ENCODE results near the gene EMC7. TPM values are rescaled to one million over a fixed set of nuclear protein-coding genes. Genes with fewer than 3 reads are reported as not detected.

Gene EMC7
- total and polyA plus RNA-seq, 2 experiments from 2014 or later = 18.3 to 55.1 TPM

DNA sequence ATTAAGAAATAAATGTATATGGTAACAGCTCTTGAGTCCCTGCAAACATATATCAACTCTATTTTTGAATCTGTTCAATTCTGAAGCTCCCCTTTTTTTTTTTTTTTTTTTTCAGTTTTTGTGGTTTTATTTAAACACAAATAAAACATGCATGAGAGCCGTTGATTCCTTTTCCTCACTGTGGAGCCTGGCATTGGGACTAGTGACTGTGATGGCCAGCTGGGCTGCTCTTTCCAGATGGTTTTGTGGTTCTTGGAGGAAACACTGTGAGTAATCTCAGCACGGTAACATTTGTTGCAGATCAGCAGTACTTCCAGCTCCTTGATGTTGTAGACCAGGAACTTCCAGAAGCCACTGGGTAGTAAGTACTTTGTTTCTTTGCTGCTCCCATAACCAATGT is 15.9 kb downstream of the EMC7 start (continued):
- TF ChIP-seq REST (IDR thresholded peaks at IDR 0.05; ENCODE audit: unreplicated experiment) = no peak
- TF ChIP-seq, protein P1, sequence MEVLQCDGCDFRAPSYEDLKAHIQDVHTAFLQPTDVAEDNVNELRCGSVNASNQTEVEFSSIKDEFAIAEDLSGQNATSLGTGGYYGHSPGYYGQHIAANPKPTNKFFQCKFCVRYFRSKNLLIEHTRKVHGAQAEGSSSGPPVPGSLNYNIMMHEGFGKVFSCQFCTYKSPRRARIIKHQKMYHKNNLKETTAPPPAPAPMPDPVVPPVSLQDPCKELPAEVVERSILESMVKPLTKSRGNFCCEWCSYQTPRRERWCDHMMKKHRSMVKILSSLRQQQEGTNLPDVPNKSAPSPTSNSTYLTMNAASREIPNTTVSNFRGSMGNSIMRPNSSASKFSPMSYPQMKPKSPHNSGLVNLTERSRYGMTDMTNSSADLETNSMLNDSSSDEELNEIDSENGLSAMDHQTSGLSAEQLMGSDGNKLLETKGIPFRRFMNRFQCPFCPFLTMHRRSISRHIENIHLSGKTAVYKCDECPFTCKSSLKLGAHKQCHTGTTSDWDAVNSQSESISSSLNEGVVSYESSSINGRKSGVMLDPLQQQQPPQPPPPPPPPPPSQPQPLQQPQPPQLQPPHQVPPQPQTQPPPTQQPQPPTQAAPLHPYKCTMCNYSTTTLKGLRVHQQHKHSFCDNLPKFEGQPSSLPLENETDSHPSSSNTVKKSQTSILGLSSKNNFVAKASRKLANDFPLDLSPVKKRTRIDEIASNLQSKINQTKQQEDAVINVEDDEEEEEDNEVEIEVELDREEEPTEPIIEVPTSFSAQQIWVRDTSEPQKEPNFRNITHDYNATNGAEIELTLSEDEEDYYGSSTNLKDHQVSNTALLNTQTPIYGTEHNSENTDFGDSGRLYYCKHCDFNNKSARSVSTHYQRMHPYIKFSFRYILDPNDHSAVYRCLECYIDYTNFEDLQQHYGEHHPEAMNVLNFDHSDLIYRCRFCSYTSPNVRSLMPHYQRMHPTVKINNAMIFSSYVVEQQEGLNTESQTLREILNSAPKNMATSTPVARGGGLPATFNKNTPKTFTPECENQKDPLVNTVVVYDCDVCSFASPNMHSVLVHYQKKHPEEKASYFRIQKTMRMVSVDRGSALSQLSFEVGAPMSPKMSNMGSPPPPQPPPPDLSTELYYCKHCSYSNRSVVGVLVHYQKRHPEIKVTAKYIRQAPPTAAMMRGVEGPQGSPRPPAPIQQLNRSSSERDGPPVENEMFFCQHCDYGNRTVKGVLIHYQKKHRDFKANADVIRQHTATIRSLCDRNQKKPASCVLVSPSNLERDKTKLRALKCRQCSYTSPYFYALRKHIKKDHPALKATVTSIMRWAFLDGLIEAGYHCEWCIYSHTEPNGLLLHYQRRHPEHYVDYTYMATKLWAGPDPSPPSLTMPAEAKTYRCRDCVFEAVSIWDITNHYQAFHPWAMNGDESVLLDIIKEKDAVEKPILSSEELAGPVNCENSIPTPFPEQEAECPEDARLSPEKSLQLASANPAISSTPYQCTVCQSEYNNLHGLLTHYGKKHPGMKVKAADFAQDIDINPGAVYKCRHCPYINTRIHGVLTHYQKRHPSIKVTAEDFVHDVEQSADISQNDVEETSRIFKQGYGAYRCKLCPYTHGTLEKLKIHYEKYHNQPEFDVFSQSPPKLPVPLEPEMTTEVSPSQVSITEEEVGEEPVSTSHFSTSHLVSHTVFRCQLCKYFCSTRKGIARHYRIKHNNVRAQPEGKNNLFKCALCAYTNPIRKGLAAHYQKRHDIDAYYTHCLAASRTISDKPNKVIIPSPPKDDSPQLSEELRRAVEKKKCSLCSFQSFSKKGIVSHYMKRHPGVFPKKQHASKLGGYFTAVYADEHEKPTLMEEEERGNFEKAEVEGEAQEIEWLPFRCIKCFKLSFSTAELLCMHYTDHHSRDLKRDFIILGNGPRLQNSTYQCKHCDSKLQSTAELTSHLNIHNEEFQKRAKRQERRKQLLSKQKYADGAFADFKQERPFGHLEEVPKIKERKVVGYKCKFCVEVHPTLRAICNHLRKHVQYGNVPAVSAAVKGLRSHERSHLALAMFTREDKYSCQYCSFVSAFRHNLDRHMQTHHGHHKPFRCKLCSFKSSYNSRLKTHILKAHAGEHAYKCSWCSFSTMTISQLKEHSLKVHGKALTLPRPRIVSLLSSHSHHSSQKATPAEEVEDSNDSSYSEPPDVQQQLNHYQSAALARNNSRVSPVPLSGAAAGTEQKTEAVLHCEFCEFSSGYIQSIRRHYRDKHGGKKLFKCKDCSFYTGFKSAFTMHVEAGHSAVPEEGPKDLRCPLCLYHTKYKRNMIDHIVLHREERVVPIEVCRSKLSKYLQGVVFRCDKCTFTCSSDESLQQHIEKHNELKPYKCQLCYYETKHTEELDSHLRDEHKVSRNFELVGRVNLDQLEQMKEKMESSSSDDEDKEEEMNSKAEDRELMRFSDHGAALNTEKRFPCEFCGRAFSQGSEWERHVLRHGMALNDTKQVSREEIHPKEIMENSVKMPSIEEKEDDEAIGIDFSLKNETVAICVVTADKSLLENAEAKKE (CRISPR knock-in tag; IDR thresholded peaks at IDR 0.05) = no peak
- TF ChIP-seq, protein P2, sequence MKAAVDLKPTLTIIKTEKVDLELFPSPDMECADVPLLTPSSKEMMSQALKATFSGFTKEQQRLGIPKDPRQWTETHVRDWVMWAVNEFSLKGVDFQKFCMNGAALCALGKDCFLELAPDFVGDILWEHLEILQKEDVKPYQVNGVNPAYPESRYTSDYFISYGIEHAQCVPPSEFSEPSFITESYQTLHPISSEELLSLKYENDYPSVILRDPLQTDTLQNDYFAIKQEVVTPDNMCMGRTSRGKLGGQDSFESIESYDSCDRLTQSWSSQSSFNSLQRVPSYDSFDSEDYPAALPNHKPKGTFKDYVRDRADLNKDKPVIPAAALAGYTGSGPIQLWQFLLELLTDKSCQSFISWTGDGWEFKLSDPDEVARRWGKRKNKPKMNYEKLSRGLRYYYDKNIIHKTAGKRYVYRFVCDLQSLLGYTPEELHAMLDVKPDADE (IDR thresholded peaks at IDR 0.05) = no peak

- Mint-ChIP-seq H3K36me3 (ENCODE audit: low read depth) (peaks cover 17% of the 10 kb centered on the region; the same call in 2 of the 3 replicates), H3K4me1 (no peaks in the 10 kb centered on the region), H3K9me3 (no peaks in the 10 kb centered on the region), H3K27ac (no peak overlapping the region), H3K27me3 (ENCODE audit: insufficient read depth, low read depth, poor library complexity) (peaks cover 4% of the 10 kb centered on the region), H3K4me3 (no peak overlapping the region)
- H3K79me2 ChIP-seq (replicated peaks; ENCODE audit: insufficient read depth) = no peaks in the 10 kb centered on the region
- peaks cover 10% of the 10 kb centered on the region; the same call in 1 of the 2 replicates for H3K36me3 ChIP-seq (ENCODE audit: insufficient read depth)
- H3K27me3 ChIP-seq (ENCODE audit: insufficient read depth) = no peaks in the 10 kb centered on the region
- H3K4me3 ChIP-seq = no peak overlapping the region
- H3K9me2 ChIP-seq (ENCODE audit: insufficient read depth) = no peaks in the 10 kb centered on the region
- no peak for DNase-seq (ENCODE audit: low spot score)
- H4K20me1 ChIP-seq (replicated peaks; ENCODE audit: insufficient read depth) = no peaks in the 10 kb centered on the region
- ATAC-seq = no peak
- no peaks in the 10 kb centered on the region for H3F3A ChIP-seq (replicated peaks; ENCODE audit: low read depth)
- H3K4me1 ChIP-seq (ENCODE audit: insufficient read depth) = no peaks in the 10 kb centered on the region
- no peak overlapping the region for H2AFZ ChIP-seq
- H3K4me2 ChIP-seq = no peak overlapping the region
- H3K27ac ChIP-seq (ENCODE audit: low read depth) = no peak overlapping the region
- TF ChIP-seq CREB1 (CRISPR knock-in tag; IDR thresholded peaks at IDR 0.05; ENCODE audit: low read depth) = no peak
- TF ChIP-seq, protein P2 (IDR thresholded peaks at IDR 0.05) = no peak
Observed at GRCh38 chr15:34084086-34084485, 17.6 kb downstream of the EMC7 start.
